ENCODE results near the gene BEND3.

BEND3 gene

GRCh38 chr6:107080036-107080435, 35.3 kb downstream of the BEND3 start:
- DNase-seq: no peak

GRCh38 chr6:107079429-107079828, 35.9 kb downstream of the BEND3 start:
- no peak for DNase-seq

- no peak for DNase-seq
Observed at GRCh38 chr6:107077710-107078109, 37.6 kb downstream of the BEND3 start.

- DNase-seq: no peak
Observed at GRCh38 chr6:107075951-107076381, 39.3 kb downstream of the BEND3 start.

GRCh38 chr6:107070686-107071085, 44.6 kb downstream of the BEND3 start:
- DNase-seq: no peak

GRCh38 chr6:107069631-107070548, 45.4 kb downstream of the BEND3 start:
- DNase-seq: no peak

GRCh38 chr6:107068691-107069630, 46.4 kb downstream of the BEND3 start:
- DNase-seq: no peak

- no peak for DNase-seq
Observed at GRCh38 chr6:107066697-107067659, 48.3 kb downstream of the BEND3 start.

GRCh38 chr6:107064579-107065065, 50.7 kb downstream of the BEND3 start:
- no peak for DNase-seq

GRCh38 chr6:107062691-107063090, 52.6 kb downstream of the BEND3 start:
- DNase-seq: no peak

- no peak for DNase-seq
Observed at GRCh38 chr6:107061125-107062020, 53.9 kb downstream of the BEND3 start.

- DNase-seq: no peak
Observed at GRCh38 chr6:107060704-107061103, 54.6 kb downstream of the BEND3 start.

- no peak for DNase-seq
Observed at GRCh38 chr6:107059606-107060005, 55.7 kb downstream of the BEND3 start.

- DNase-seq: no peak
Observed at GRCh38 chr6:107057679-107058078, 57.6 kb downstream of the BEND3 start.

GRCh38 chr6:107056796-107057195, 58.5 kb downstream of the BEND3 start:
- DNase-seq: no peak

- DNase-seq: no peak
Observed at GRCh38 chr6:107047807-107048206, 67.5 kb downstream of the BEND3 start.

GRCh38 chr6:107045826-107046675, 69.3 kb downstream of the BEND3 start:
- no peak for DNase-seq

- DNase-seq: no peak
Observed at GRCh38 chr6:107033126-107033525, 82.2 kb downstream of the BEND3 start.

GRCh38 chr6:107032051-107032450, 83.3 kb downstream of the BEND3 start:
- no peak for DNase-seq

GRCh38 chr6:107030151-107030550, 85.2 kb downstream of the BEND3 start:
- DNase-seq: no peak
